HepG2 (cell line): ENCODE data around the gene CPXM2. TPM values are rescaled to one million over a fixed set of nuclear protein-coding genes. Genes with fewer than 3 reads are reported as not detected.

Experiments
- ATAC-seq: fragments of 200-7000 bp; cut with Tn5 transposase; 3 replicates; pipeline ENCODE4 v1.9.1; 2020; ENCODE audit warnings: mild to moderate bottlenecking, moderate library complexity
- BruUV-seq: library from RNA; stranded (reverse); fragments of 400-500 nt; replicated peaks from 2 replicates; lab custom pipeline; 2021; lab: Mats Ljungman, UMichigan
- CTCF ChIA-PET: fragments of 300-600 bp; formaldehyde crosslinking; extraction: SDS; loops from one replicate; lab custom pipeline; 2021; ENCODE audit warnings: low total read pairs, inconsistent platforms, low intra/inter-chr PET ratio; lab: Yijun Ruan, JAX
- POLR2A ChIA-PET: fragments of 350-600 bp; sonication (Branson Sonifier 250); formaldehyde crosslinking; loops from one replicate; lab custom pipeline; 2020; ENCODE audit warnings: antibody characterized with exemption, inconsistent platforms; lab: Yijun Ruan, JAX
- DNase-seq: peaks from one replicate; pipeline ENCODE4 v3.0.0-alpha.2; 2015; ENCODE audit warnings: low spot score
- FAIRE-seq: peaks from 3 replicates; lab custom pipeline; 2011; peaks lifted over from hg19 to GRCh38; lab: Jason Lieb, UNC
- H2AFZ ChIP-seq: one replicate; pipeline ENCODE4 v1.6.1; 2011; ENCODE audit warnings: low read length, inconsistent platforms
- H3K27ac ChIP-seq: fragments of 300-600 bp; 3 replicates; pipeline ENCODE4 v1.8.0; 2011; ENCODE audit warnings: mixed run types, mild to moderate bottlenecking, mixed read lengths, low read length, inconsistent platforms; ENCODE audit not compliant: insufficient read depth; ENCODE audit errors: extremely low read length
- H3K27me3 ChIP-seq, 2 experiments: fragments of 200-600 bp in 1 of 2; 2 replicates in 1 of 2; 3 replicates in 1 of 2; pipeline versions ENCODE4 v1.6.0 to v1.8.0; 2011; ENCODE audit warnings: low read length in 2 of 2, mild to moderate bottlenecking in 2 of 2, moderate library complexity in 2 of 2, inconsistent platforms in 1 of 2; ENCODE audit not compliant: insufficient read depth in 2 of 2, control insufficient read depth in 1 of 2
- H3K36me3 ChIP-seq, 2 experiments: fragments of 200-600 bp in 1 of 2; replicated peaks in 1 of 2; 2 replicates in 1 of 2; 3 replicates in 1 of 2; pipeline versions ENCODE4 v1.5.1 to v1.8.0; 2011; ENCODE audit warnings: low read length in 2 of 2, inconsistent platforms in 1 of 2; ENCODE audit not compliant: insufficient read depth in 2 of 2, control insufficient read depth in 1 of 2
- H3K4me1 ChIP-seq: 2 replicates; pipeline ENCODE4 v1.5.1; 2012; ENCODE audit warnings: low read length, inconsistent platforms; ENCODE audit not compliant: insufficient read depth
- H3K4me2 ChIP-seq: 2 replicates; pipeline ENCODE4 v1.6.0; 2011; ENCODE audit warnings: low read depth, low read length, inconsistent platforms
- H3K4me3 ChIP-seq, 3 experiments: fragments of 200-600 bp in 1 of 3; sonication (generic), shearing (Covaris generic) in 1 of 3; replicated peaks in 1 of 3; 2 replicates each; pipeline ENCODE4 v1.5.1; 2011 to 2016; ENCODE audit warnings: low read length in 3 of 3, inconsistent platforms in 2 of 3, low read depth in 2 of 3, mild to moderate bottlenecking in 2 of 3, control low read depth in 1 of 3, mixed read lengths in 1 of 3; ENCODE audit not compliant: insufficient read depth in 1 of 3
- H3K79me2 ChIP-seq: one replicate; pipeline ENCODE4 v1.6.1; 2011; ENCODE audit warnings: low read length, inconsistent platforms; ENCODE audit not compliant: insufficient read depth
- H3K9ac ChIP-seq: 2 replicates; pipeline ENCODE4 v1.6.0; 2011; ENCODE audit warnings: mild to moderate bottlenecking, low read depth, low read length, inconsistent platforms; ENCODE audit not compliant: insufficient read depth
- H3K9me3 ChIP-seq: 2 replicates; pipeline ENCODE4 v1.5.1; 2012; ENCODE audit warnings: mild to moderate bottlenecking, low read length
- H4K20me1 ChIP-seq: 2 replicates; pipeline ENCODE4 v1.6.0; 2011; ENCODE audit warnings: inconsistent platforms, mild to moderate bottlenecking, low read length, moderate library complexity; ENCODE audit not compliant: insufficient read depth
- BORCS8-MEF2B ChIP-seq: sonication (generic); formaldehyde crosslinking; IDR thresholded peaks from 2 replicates; pipeline ENCODE4 v1.8.0; 2022; ENCODE audit warnings: mild to moderate bottlenecking, missing genetic modification reagents
- HNF1A ChIP-seq, 2 experiments: sonication (generic) in 1 of 2; formaldehyde crosslinking in 1 of 2; IDR thresholded peaks; 2 replicates each; pipeline versions ENCODE4 v1.4.0 to v1.6.1; 2016 to 2020; ENCODE audit warnings: borderline replicate concordance in 1 of 2, low read depth in 1 of 2, mild to moderate bottlenecking in 1 of 2, missing genetic modification reagents in 1 of 2
- HNRNPUL1 ChIP-seq: fragments of 200-400 bp; formaldehyde crosslinking; IDR thresholded peaks from 2 replicates; pipeline ENCODE4 v1.6.1; 2017; ENCODE audit warnings: low read depth, mild to moderate bottlenecking, low read length, moderate library complexity
- HOXD1 ChIP-seq: sonication (generic); formaldehyde crosslinking; IDR thresholded peaks from 2 replicates; pipeline ENCODE4 v1.5.0; 2020; ENCODE audit warnings: missing genetic modification reagents
- JUNB ChIP-seq: sonication (generic); formaldehyde crosslinking; IDR thresholded peaks from 2 replicates; pipeline ENCODE4 v1.8.0; 2022; ENCODE audit warnings: missing genetic modification reagents, mild to moderate bottlenecking, borderline replicate concordance
- KMT2A ChIP-seq: sonication (generic); formaldehyde crosslinking; IDR thresholded peaks from 2 replicates; pipeline ENCODE4 v1.4.0; 2020; ENCODE audit warnings: missing genetic modification reagents
- POLR2AphosphoS2 ChIP-seq: IDR thresholded peaks from 2 replicates; pipeline ENCODE4 v1.6.1; 2011; ENCODE audit warnings: low read depth, low read length, improper control_type of control experiment
- SMAD3 ChIP-seq: sonication (generic); formaldehyde crosslinking; IDR thresholded peaks from 2 replicates; pipeline ENCODE4 v1.4.0; 2020; ENCODE audit warnings: missing genetic modification reagents
- TARDBP ChIP-seq: sonication (generic); formaldehyde crosslinking; IDR thresholded peaks from 2 replicates; pipeline ENCODE4 v1.8.0; 2022; ENCODE audit warnings: mild to moderate bottlenecking, missing genetic modification reagents
- ZKSCAN1 ChIP-seq: fragments of 150-350 bp; IDR thresholded peaks from 2 replicates; pipeline ENCODE4 v1.6.1; 2014; ENCODE audit warnings: low read length
- ZNF234 ChIP-seq: sonication (generic); formaldehyde crosslinking; conservative IDR thresholded peaks from 2 replicates; pipeline ENCODE4 v1.5.1; 2020; ENCODE audit warnings: mild to moderate bottlenecking, missing genetic modification reagents
- ZNF256 ChIP-seq: sonication (generic); formaldehyde crosslinking; conservative IDR thresholded peaks from 2 replicates; pipeline ENCODE4 v1.4.0; 2020; ENCODE audit warnings: missing genetic modification reagents
- ZNF432 ChIP-seq: sonication (generic); formaldehyde crosslinking; IDR thresholded peaks from 2 replicates; pipeline ENCODE4 v1.5.0; 2020; ENCODE audit warnings: missing genetic modification reagents, mild to moderate bottlenecking, borderline replicate concordance
- ZNF547 ChIP-seq: sonication (generic); formaldehyde crosslinking; IDR thresholded peaks from 2 replicates; pipeline ENCODE4 v1.5.1; 2020; ENCODE audit warnings: mild to moderate bottlenecking, missing genetic modification reagents
- ZNF607 ChIP-seq: sonication (generic); formaldehyde crosslinking; IDR thresholded peaks from 2 replicates; pipeline ENCODE4 v1.5.1; 2020; ENCODE audit warnings: missing genetic modification reagents, mild to moderate bottlenecking, borderline replicate concordance
- ZNF737 ChIP-seq: sonication (generic); formaldehyde crosslinking; IDR thresholded peaks from 2 replicates; pipeline ENCODE4 v1.5.0; 2020; ENCODE audit warnings: missing genetic modification reagents, mild to moderate bottlenecking, borderline replicate concordance
- WGBS: methylation state at CpG from one replicate; pipeline ENCODE4 v1.1.6; 2017; ENCODE audit warnings: low lambda C conversion rate; 5-methylcytosine and 5-hydroxymethylcytosine counted together
- in situ Hi-C: cut with HindIII; loops from 2 replicates; pipeline ENCODE4 v1.10.0; 2017; ENCODE audit warnings: low pct_unique_long_range_greater_than_20kb; ENCODE audit not compliant: extremely low pct_ligation_motif_present
- intact Hi-C: fragments of 100-400 bp; cut with micrococcal nuclease; formaldehyde crosslinking; loops from one replicate; pipeline ENCODE4 v1.10.0; 2022; ENCODE audit not compliant: unreplicated experiment
- polyA plus RNA-seq, 8 experiments: library from polyadenylated mRNA; depleted of rRNA in 3 of 8; stranded (reverse) in 7 of 8; unstranded in 1 of 8; fragments of >200 nt; fragmentation: Illumina TruSeq in 4 of 8; extraction: Trizol in 4 of 8; gene quantifications; 2 replicates each; pipeline versions ENCODE4 v1.2.1 to v1.2.3, GENCODE V29; 2011 to 2016; ENCODE audit warnings: low read depth in 4 of 8, missing spikeins in 1 of 8, mixed read lengths in 1 of 8; ENCODE audit not compliant: insufficient read depth in 1 of 8
- total RNA-seq, 5 experiments: library from RNA; depleted of rRNA; stranded (reverse); fragments of >200 nt; fragmentation: Illumina TruSeq; extraction: Trizol; gene quantifications; 2 replicates each; pipeline ENCODE4 v1.2.3, GENCODE V29; 2016; ENCODE audit warnings: low read depth in 1 of 5

Gene CPXM2
- total and polyA plus RNA-seq, 2 of the 13 experiments (the other 11 are each of a cell fraction or from before 2014, with no cell fraction given) = 0.03 TPM; not detected in 1

GRCh38 chr10:123761666-123762230, 129.9 kb downstream of the CPXM2 start:
- intact Hi-C loops = no loop called here
- H3K79me2 ChIP-seq = no peaks in the 10 kb centered on the region
- no peaks in the 10 kb centered on the region for H3K9me3 ChIP-seq
- no peaks in the 10 kb centered on the region for H3K36me3 ChIP-seq
- 53% methylated on average over 8 of the region's 23 CpGs for WGBS
- H2AFZ ChIP-seq = no peak overlapping the region
- H4K20me1 ChIP-seq = no peaks in the 10 kb centered on the region
- ChIA-PET POLR2A (no interaction called here), CTCF (no interaction called here)
- TF ChIP-seq ZNF432 (no peak), ZNF547 (no peak), BORCS8-MEF2B (CRISPR knock-in tag) (no peak)
- H3K27me3 ChIP-seq = peaks cover 5 to 32% of the 10 kb centered on the region in 2 experiments
- in situ Hi-C loops = no loop called here
- H3K4me2 ChIP-seq = no peak overlapping the region
- no peak overlapping the region for H3K4me3 ChIP-seq
- BruUV-seq = no TSS peak
- DNase-seq (no peak), ATAC-seq (no peak), FAIRE-seq (no peak)
- no peak overlapping the region for H3K27ac ChIP-seq
- H3K4me1 ChIP-seq = peaks cover 11% of the 10 kb centered on the region; the same call in 1 of the 2 replicates
- no peak overlapping the region for H3K9ac ChIP-seq

- H3K4me1 ChIP-seq = peaks cover 11% of the 10 kb centered on the region; the same call in 1 of the 2 replicates
- H3K79me2 ChIP-seq = no peaks in the 10 kb centered on the region
- no peak for ATAC-seq
- no peak overlapping the region for H3K4me2 ChIP-seq
- no peaks in the 10 kb centered on the region for H3K36me3 ChIP-seq
- intact Hi-C loops (no loop called here), in situ Hi-C loops (no loop called here)
- no peak overlapping the region for H3K4me3 ChIP-seq
- FAIRE-seq = no peak
- 35% methylated on average over 8 of the region's 10 CpGs for WGBS
- CTCF ChIA-PET = no interaction called here
- no peaks in the 10 kb centered on the region for H3K9me3 ChIP-seq
- POLR2A ChIA-PET = no interaction called here
- H3K9ac ChIP-seq = no peak overlapping the region
- H3K27me3 ChIP-seq = peaks cover 7 to 34% of the 10 kb centered on the region in 2 experiments
- H2AFZ ChIP-seq = no peak overlapping the region
- no peak for DNase-seq
- no peak overlapping the region for H3K27ac ChIP-seq
- no peaks in the 10 kb centered on the region for H4K20me1 ChIP-seq
- BruUV-seq = no TSS peak
- TF ChIP-seq HNF1A (IDR thresholded peaks at IDR 0.05; ENCODE audit: low read depth) = no peak
- no peak for TF ChIP-seq HNF1A (CRISPR knock-in tag; IDR thresholded peaks at IDR 0.05; ENCODE audit: borderline replicate concordance)
- TF ChIP-seq KMT2A (CRISPR knock-in tag) = no peak
- no peak for TF ChIP-seq HNRNPUL1
- TF ChIP-seq SMAD3 = no peak
- no peak for TF ChIP-seq POLR2AphosphoS2
- TF ChIP-seq ZNF607 (CRISPR knock-in tag) = no peak
- TF ChIP-seq ZKSCAN1 = no peak
- TF ChIP-seq JUNB (CRISPR knock-in tag) = no peak
- no peak for TF ChIP-seq ZNF256 (CRISPR knock-in tag)
- TF ChIP-seq ZNF234 (CRISPR knock-in tag) = no peak
- no peak for TF ChIP-seq ZNF737 (CRISPR knock-in tag)
- no peak for TF ChIP-seq TARDBP (CRISPR knock-in tag)
- TF ChIP-seq HOXD1 (CRISPR knock-in tag) = no peak
These were observed 130.6 kb downstream of the CPXM2 start for GRCh38 chr10:123761038-123761428.
